K562 (cell line): ENCODE data around the gene HNRNPDL. TPM values are rescaled to one million over a fixed set of nuclear protein-coding genes. Genes with fewer than 3 reads are reported as not detected.
A peak's percentile ranks its signal among the peaks of the same experiment; 100 is the strongest.

Source experiments
- ARID2 ChIP-seq: fragments of 450-650 bp; IDR thresholded peaks from 2 replicates; pipeline ENCODE4 v1.6.1; 2017; ENCODE audit warnings: antibody characterized with exemption, mild to moderate bottlenecking
- FUS ChIP-seq: fragments of 200-400 bp; formaldehyde crosslinking; optimal IDR thresholded peaks from 2 replicates; pipeline ENCODE3; 2017; ENCODE audit warnings: low read depth, low read length
- HDAC2 ChIP-seq: fragments of 450-650 bp; IDR thresholded peaks from 2 replicates; pipeline ENCODE4 v1.6.1; 2016; ENCODE audit warnings: mild to moderate bottlenecking
- HIVEP1 ChIP-seq: fragments of 250-450 bp; sonication (Bioruptor Pico); IDR thresholded peaks from 2 replicates; pipeline ENCODE4 v1.4.0; 2020; ENCODE audit warnings: mild to moderate bottlenecking
- PBX2 ChIP-seq, 2 experiments: IDR thresholded peaks in 1 of 2; conservative IDR thresholded peaks in 1 of 2; 2 replicates each; pipeline ENCODE4 v1.6.1; 2016; ENCODE audit warnings: low read depth in 2 of 2, mild to moderate bottlenecking in 1 of 2, missing compliant biosample characterization in 1 of 2, missing genetic modification characterization in 1 of 2, moderate library complexity in 1 of 2
- PRDM10 ChIP-seq: fragments of 450-650 bp; IDR thresholded peaks from 2 replicates; pipeline ENCODE4 v1.6.1; 2018; ENCODE audit not compliant: partially characterized antibody
- SMARCE1 ChIP-seq: fragments of 450-650 bp; IDR thresholded peaks from 2 replicates; pipeline ENCODE4 v1.7.1; 2016; ENCODE audit warnings: mild to moderate bottlenecking
- STAT6 ChIP-seq: sonication (generic); formaldehyde crosslinking; IDR thresholded peaks from 2 replicates; pipeline ENCODE4 v1.8.1; 2023; ENCODE audit warnings: mild to moderate bottlenecking, missing genetic modification reagents
- TEAD1 ChIP-seq, 2 experiments: fragments of 450-650 bp in 1 of 2; sonication (generic) in 1 of 2; formaldehyde crosslinking; IDR thresholded peaks; 2 replicates each; pipeline versions ENCODE4 v1.4.0 to v1.8.0; 2020 to 2022; ENCODE audit warnings: mild to moderate bottlenecking in 2 of 2, missing genetic modification reagents in 1 of 2
- ZBTB9 ChIP-seq: fragments of 450-650 bp; formaldehyde crosslinking; IDR thresholded peaks from 2 replicates; pipeline ENCODE4 v1.4.0; 2020; ENCODE audit warnings: mild to moderate bottlenecking, moderate library complexity
- ZFP91 ChIP-seq: sonication (generic); formaldehyde crosslinking; IDR thresholded peaks from 2 replicates; pipeline ENCODE4 v1.8.0; 2022; ENCODE audit warnings: mild to moderate bottlenecking, missing genetic modification reagents
- ZNF12 ChIP-seq: sonication (generic); formaldehyde crosslinking; IDR thresholded peaks from 2 replicates; pipeline ENCODE4 v1.4.0; 2020; ENCODE audit warnings: mild to moderate bottlenecking, missing genetic modification reagents
- ZNF134 ChIP-seq: fragments of 250-450 bp; sonication (Bioruptor Pico); conservative IDR thresholded peaks from 2 replicates; pipeline ENCODE4 v1.4.0; 2020
- ZNF224 ChIP-seq: sonication (generic); formaldehyde crosslinking; IDR thresholded peaks from 2 replicates; pipeline ENCODE4 v1.8.0; 2022; ENCODE audit warnings: mild to moderate bottlenecking, missing genetic modification reagents
- ZNF311 ChIP-seq: fragments of 250-450 bp; sonication (Bioruptor Pico); IDR thresholded peaks from 2 replicates; pipeline ENCODE4 v1.4.0; 2020; ENCODE audit warnings: mild to moderate bottlenecking, moderate library complexity
- ZNF316 ChIP-seq: fragments of 450-650 bp; IDR thresholded peaks from 2 replicates; pipeline ENCODE4 v1.6.1; 2016
- ZNF408 ChIP-seq: fragments of 250-450 bp; sonication (Bioruptor Pico); IDR thresholded peaks from 2 replicates; pipeline ENCODE4 v1.4.0; 2020; ENCODE audit warnings: low read depth, mild to moderate bottlenecking, moderate library complexity
- polyA plus RNA-seq, 8 experiments: library from polyadenylated mRNA; depleted of rRNA in 4 of 8; stranded (reverse) in 5 of 8; unstranded in 3 of 8; fragments of >200 nt; fragmentation: Nextera tagmentation in 2 of 8; fragmentation: Illumina TruSeq in 1 of 8; extraction: Ambion mirVana in 2 of 8; extraction: Trizol in 1 of 8; gene quantifications; 2 replicates each; pipeline versions ENCODE4 v1.2.1 to v1.2.3, GENCODE V29; 2011 to 2014; ENCODE audit warnings: inconsistent platforms in 1 of 8, missing spikeins in 1 of 8
- total RNA-seq, 7 experiments: library from RNA; depleted of rRNA in 6 of 7; stranded (reverse); fragments of >200 nt in 6 of 7; fragmentation: Illumina TruSeq in 2 of 7; extraction: Trizol in 2 of 7; gene quantifications; 2 replicates each; pipeline versions ENCODE4 v1.2.1 to v1.2.3, GENCODE V29; 2011 to 2021; ENCODE audit warnings: low replicate concordance in 1 of 7

HNRNPDL gene
- total and polyA plus RNA-seq, 9 of the 15 experiments (the other 6 are each of a cell fraction or from before 2014, with no cell fraction given): 243 to 652 (median 351) TPM

- no peak for TF ChIP-seq PRDM10
- TF ChIP-seq ARID2: no peak
- no peak for TF ChIP-seq HIVEP1 (CRISPR knock-in tag)
- no peak for TF ChIP-seq ZNF12 (CRISPR knock-in tag)
- no peak for TF ChIP-seq STAT6
- TF ChIP-seq ZBTB9 (CRISPR knock-in tag): peak; percentile 58; the same call in 1 of the 2 replicates
- 0 out of 2 replicates have a peak, but pooled peaks have one; percentile 32 for TF ChIP-seq ZNF224 (CRISPR knock-in tag)
- TF ChIP-seq PBX2 (CRISPR knock-in tag; IDR thresholded peaks at IDR 0.05; ENCODE audit: low read depth): no peak
- TF ChIP-seq PBX2 (tag; conservative IDR thresholded peaks at IDR 0.05; ENCODE audit: low read depth): no peak
- TF ChIP-seq ZNF311 (CRISPR knock-in tag): no peak
- peak; percentile 50 for TF ChIP-seq FUS
- TF ChIP-seq SMARCE1: no peak
- no peak for TF ChIP-seq ZFP91
- peak in 1 of 2 experiments; percentile 82; a peak in 2 of 4 replicates for TF ChIP-seq TEAD1 (CRISPR knock-in tag; IDR thresholded peaks at IDR 0.05)
- no peak for TF ChIP-seq HDAC2
- TF ChIP-seq ZNF134 (CRISPR knock-in tag): no peak
- TF ChIP-seq ZNF408 (CRISPR knock-in tag): no peak
- TF ChIP-seq ZNF316: no peak
These were observed 56.8 kb downstream of the HNRNPDL start (continued) for GRCh38 chr4:82373486-82373815.
